AG10803 (cell line): Measurements from ENCODE around the gene CENPT.

ENCODE experiments used
- DNase-seq: peaks from one replicate; pipeline ENCODE4 v3.0.0; 2010; ENCODE audit warnings: low read depth
- H3K4me3 ChIP-seq: 2 replicates; pipeline ENCODE4 v1.5.1; 2011; ENCODE audit warnings: mild to moderate bottlenecking, low read length, control low read depth
- TF ChIP-seq, protein P1 (sequence below): conservative IDR thresholded peaks from 2 replicates; pipeline ENCODE4 v1.5.1; 2011; ENCODE audit warnings: mild to moderate bottlenecking, low read length, control low read depth, inconsistent platforms

The CENPT gene

DNA sequence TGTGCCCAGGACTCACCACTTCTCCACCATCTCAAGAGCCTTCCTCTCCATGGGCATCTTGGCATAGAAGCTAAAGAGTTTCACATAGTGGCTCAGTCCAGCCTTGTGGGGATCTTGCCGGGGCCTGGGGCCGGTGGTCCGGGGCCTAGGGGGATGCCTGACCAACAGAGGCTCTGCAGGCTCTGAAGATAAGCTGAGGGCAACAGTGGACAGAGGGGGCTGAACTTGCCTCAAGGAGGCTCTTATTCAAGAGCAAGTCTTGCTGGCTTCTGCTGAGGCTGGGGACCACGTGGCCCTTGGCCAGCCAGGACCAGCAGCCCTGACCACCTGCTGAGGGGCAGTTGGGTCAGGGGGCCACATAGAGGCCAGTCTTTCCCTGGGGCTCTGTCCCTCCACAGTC lies 18.8 kb downstream of the CENPT start:
- H3K4me3 ChIP-seq = no peak overlapping the region
- TF ChIP-seq, protein P1, sequence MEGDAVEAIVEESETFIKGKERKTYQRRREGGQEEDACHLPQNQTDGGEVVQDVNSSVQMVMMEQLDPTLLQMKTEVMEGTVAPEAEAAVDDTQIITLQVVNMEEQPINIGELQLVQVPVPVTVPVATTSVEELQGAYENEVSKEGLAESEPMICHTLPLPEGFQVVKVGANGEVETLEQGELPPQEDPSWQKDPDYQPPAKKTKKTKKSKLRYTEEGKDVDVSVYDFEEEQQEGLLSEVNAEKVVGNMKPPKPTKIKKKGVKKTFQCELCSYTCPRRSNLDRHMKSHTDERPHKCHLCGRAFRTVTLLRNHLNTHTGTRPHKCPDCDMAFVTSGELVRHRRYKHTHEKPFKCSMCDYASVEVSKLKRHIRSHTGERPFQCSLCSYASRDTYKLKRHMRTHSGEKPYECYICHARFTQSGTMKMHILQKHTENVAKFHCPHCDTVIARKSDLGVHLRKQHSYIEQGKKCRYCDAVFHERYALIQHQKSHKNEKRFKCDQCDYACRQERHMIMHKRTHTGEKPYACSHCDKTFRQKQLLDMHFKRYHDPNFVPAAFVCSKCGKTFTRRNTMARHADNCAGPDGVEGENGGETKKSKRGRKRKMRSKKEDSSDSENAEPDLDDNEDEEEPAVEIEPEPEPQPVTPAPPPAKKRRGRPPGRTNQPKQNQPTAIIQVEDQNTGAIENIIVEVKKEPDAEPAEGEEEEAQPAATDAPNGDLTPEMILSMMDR = no peak

DNA sequence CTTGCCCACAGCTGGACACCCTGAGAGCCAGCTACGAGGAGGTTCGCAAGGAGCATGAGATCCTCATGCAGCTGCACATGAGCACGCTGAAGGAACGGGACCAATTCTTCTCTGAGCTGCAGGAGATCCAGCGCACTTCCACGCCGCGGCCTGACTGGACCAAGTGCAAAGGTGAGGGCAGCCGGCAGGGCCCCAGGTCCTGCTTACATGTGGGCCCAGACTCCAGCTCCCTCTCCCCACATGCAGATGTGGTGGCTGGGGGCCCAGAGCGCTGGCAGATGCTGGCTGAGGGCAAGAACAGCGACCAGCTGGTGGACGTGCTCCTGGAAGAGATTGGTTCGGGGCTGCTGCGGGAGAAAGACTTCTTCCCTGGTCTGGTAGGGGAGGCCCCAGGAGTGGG lies 21.6 kb downstream of the CENPT start:
- TF ChIP-seq, protein P1 = no peak
- no peak overlapping the region for H3K4me3 ChIP-seq
- no peak for DNase-seq

More for the DNA sequence above, 18.8 kb downstream of the CENPT start:
- no peak for DNase-seq

DNA sequence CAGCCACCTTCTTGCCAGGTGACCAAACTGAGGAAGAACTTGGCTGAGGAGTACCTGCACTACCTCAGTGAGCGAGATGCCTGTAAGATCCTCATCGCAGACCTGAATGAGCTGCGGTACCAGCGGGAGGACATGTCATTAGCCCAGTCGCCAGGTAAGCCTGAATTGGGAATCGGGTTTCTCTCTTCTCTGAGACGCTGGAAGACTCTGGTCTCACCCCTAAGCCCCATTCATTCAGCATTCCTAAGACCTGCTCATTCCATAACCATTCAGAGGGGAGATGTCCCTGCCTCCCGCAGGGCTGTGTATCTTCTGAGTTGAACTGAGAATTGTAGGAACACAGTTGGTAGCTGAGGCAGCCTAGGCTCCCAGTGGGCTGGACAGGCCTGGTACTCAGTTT lies 22.4 kb downstream of the CENPT start:
- TF ChIP-seq, protein P1 = no peak
- H3K4me3 ChIP-seq = no peak overlapping the region
- no peak for DNase-seq

DNA sequence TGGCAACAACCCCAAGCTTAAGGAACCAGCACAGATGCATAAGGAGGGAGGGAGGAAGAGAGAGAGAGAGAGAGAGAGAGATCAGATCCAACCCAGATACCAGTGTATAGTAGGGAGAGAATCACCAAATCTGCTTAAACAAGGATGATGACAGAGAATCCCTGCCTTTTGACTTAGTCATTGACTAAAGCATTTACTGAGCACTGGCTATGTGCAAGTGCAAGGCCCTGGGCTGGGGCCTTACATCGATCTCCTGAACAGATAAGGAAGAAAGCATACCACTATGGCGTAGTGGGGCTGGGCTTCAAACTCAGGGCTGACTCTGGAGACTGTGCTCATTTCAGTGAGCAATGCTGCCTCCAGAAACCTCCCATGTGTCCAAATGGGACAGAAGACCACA lies 25.0 kb downstream of the CENPT start:
- peak; percentile 43 for DNase-seq
- TF ChIP-seq, protein P1 = no peak
- H3K4me3 ChIP-seq = no peak overlapping the region

DNA sequence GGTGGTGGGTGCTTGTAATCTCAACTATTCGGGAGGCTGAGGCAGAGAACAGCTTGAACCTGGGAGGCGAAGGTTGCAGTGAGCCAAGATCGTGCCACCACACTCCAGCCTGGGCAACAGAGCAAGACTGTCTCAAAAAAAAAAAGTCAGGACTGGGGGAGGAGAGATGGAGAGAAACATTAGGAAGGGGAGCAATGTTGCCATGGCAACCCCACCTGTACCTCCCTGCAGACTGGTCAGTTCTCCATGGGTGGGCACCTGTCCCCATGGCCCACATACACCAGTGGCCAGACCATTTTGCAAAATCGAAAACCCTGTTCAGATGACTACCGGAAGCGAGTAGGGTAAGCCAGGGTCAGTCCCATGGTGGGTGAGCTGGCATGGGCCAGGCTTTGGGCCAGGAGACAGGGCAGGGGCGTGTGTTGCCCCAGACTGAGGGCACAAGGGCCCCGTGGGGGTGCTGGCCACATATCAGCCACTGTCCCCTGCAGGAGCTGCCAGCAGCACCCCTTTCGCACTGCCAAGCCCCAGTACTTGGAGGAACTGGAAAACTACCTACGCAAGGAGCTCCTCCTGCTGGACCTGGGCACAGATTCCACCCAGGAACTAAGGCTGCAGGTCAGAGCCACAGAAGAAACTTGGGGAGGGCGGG lies 26.8 kb downstream of the CENPT start:
- no peak for DNase-seq
- H3K4me3 ChIP-seq = no peak overlapping the region

DNA sequence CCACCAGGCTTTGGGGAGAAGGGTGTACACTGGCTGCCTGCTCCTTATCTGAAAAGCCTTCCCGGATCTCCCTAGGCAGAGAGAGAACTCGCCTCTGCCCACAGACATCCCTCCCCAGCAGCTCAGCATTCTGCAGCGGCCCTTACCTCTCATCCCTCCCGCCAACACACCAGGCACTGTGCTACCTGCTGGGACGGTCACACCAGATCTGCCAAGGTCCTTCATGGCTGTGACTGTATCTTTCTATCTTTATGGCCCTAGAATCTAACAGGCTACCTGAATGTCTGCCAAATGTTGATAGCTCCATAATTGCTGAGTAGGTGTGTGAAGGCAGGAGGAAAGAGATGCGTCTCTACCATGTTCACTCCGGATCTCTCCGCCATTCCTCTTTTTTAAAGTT lies 32.9 kb downstream of the CENPT start:
- TF ChIP-seq, protein P1 = no peak
- no peak for DNase-seq
- H3K4me3 ChIP-seq = no peak overlapping the region

More for the DNA sequence above, 26.8 kb downstream of the CENPT start:
- TF ChIP-seq, protein P1 = no peak

DNA sequence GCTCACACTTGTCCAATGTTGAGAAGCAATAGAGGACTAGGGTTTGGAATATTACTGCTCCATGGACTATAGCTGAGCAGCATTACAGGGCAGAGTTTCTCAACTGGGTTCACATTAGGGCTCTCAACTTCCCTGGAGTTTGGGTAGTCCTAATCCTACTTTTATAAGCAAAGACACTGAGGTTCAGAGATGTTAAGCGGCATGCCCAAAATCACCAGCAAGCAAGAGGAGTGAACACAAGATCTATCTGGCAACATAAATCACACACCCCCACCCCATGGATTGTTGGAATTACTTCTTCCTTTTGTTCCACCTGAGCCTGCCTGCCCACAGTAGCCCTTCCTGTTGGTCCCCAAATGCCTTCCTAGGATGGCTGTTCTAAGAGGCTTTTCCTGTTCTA lies 35.6 kb downstream of the CENPT start:
- no peak overlapping the region for H3K4me3 ChIP-seq
- TF ChIP-seq, protein P1 = no peak
- no peak for DNase-seq
